Stimulated activated CD8-positive, alpha-beta memory T cell treated with anti-CD3 and anti-CD28 coated beads, Interleukin-12 subunit alpha, Interleukin-12 subunit beta, amount 100 ng/mL, for 1 hour (primary cell): Measurements from ENCODE around the gene USPL1.
A peak's percentile ranks its signal among the peaks of the same experiment; 100 is the strongest.
"Not testable (repeated sequence)": the region's sequence is repeated elsewhere in the genome, so short reads cannot be mapped to it uniquely, and the experiment has no call there.

Experiments
- DNase-seq: peaks from one replicate; pipeline ENCODE4 v3.0.0-alpha.2; 2020; ENCODE audit warnings: low read depth

The USPL1 gene

GRCh38 chr13:30617315-30618185 is at the start of gene USPL1:
Gene USPL1 (plus strand): TSS chr13:30617920. CDS start chr13:30621141, 3,221 bp downstream.
- DNase-seq, result peak; percentile 98

GRCh38 chr13:30569901-30570576 is 47.7 kb upstream of the USPL1 start:
- DNase-seq, result no peak

- no peak for DNase-seq
Measured at GRCh38 chr13:30570691-30571090, 47.0 kb upstream of the USPL1 start.

GRCh38 chr13:30572859-30573275 is 44.9 kb upstream of the USPL1 start:
- DNase-seq, result no peak

- DNase-seq, result peak; percentile 29
Measured at GRCh38 chr13:30576528-30576927, 41.2 kb upstream of the USPL1 start.

GRCh38 chr13:30577401-30577852 is 40.3 kb upstream of the USPL1 start:
- peak; percentile 3 for DNase-seq

GRCh38 chr13:30580852-30581502 is 36.7 kb upstream of the USPL1 start:
- no peak for DNase-seq

GRCh38 chr13:30581582-30581981 is 36.1 kb upstream of the USPL1 start:
- no peak for DNase-seq

- no peak for DNase-seq
Measured at GRCh38 chr13:30584051-30584731, 33.5 kb upstream of the USPL1 start.

- DNase-seq, result no peak
Measured at GRCh38 chr13:30585748-30586262, 31.9 kb upstream of the USPL1 start.

GRCh38 chr13:30587231-30587630 is 30.5 kb upstream of the USPL1 start:
- DNase-seq, result no peak

- no peak for DNase-seq
Measured at GRCh38 chr13:30587739-30588138, 30.0 kb upstream of the USPL1 start.

GRCh38 chr13:30593001-30593400 is 24.7 kb upstream of the USPL1 start:
- DNase-seq, result no peak

- DNase-seq, result no peak
Measured at GRCh38 chr13:30600496-30600895, 17.2 kb upstream of the USPL1 start.

- no peak for DNase-seq
Measured at GRCh38 chr13:30601836-30602235, 15.9 kb upstream of the USPL1 start.

- DNase-seq, result no peak
Measured at GRCh38 chr13:30605052-30605451, 12.7 kb upstream of the USPL1 start.

- DNase-seq, result not testable (repeated sequence)
Measured at GRCh38 chr13:30607186-30607585, 10.5 kb upstream of the USPL1 start.

GRCh38 chr13:30607908-30608307 is 9.8 kb upstream of the USPL1 start:
- DNase-seq, result peak; percentile 45

GRCh38 chr13:30608364-30608763 is 9.4 kb upstream of the USPL1 start:
- no peak for DNase-seq

- no peak for DNase-seq
Measured at GRCh38 chr13:30610311-30610710, 7.4 kb upstream of the USPL1 start.

- no peak for DNase-seq
Measured at GRCh38 chr13:30615481-30615865, 2.2 kb upstream of the USPL1 start.
